ENCODE measurements around the gene CPT1B. TPM values are rescaled to one million over a fixed set of nuclear protein-coding genes. Genes with fewer than 3 reads are reported as not detected.

CPT1B gene
- total RNA-seq, 5 donors from 2014 or later (not counting 1 experiment from before 2014, with no cell fraction given): 61.9 to 113 (median 94.5) TPM

DNA sequence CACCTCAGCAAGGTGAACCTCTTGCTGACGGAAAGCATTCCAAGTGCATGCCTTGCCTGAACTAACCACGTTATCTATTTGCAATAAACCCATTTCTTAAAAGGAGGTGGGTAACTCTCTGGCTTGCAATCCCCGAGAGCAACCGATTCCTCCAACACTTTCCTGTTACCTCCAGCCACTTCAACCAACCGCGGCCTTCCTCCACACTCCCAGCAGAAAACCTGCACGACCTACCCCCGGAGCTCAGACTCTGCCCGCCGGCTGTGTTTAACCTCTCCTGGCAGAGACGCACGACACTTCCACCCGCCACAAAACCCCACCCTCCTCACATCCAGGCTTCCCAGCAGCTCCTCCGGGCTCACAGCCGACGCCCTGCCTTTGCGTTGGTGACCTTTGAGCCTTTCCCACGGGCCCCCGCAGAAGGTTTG lies 53.5 kb downstream of the CPT1B start:
- H3K9me3 Mint-ChIP-seq: no peaks in the 10 kb centered on the region
- WGBS (ENCODE audit: insufficient coverage): 6% methylated on average over 15 of the region's 19 CpGs
- H3K4me3 Mint-ChIP-seq: peak overlapping the region; percentile 83 to 87 (median 84)
- no peaks in the 10 kb centered on the region for H3K27me3 Mint-ChIP-seq
- H3K4me1 ChIP-seq (ENCODE audit: control insufficient read depth in 1 of 2, extremely low read depth in 1 of 2, insufficient read depth in 2 of 2, low read length in 2 of 2): peaks cover 6 to 46% of the 10 kb centered on the region in 2 experiments
- H3K27me3 ChIP-seq (replicated peaks in 1 of 2; ENCODE audit: control insufficient read depth in 2 of 2, extremely low read depth in 1 of 2, insufficient read depth in 2 of 2, low read length in 1 of 2): no peaks in the 10 kb centered on the region
- no peak for ATAC-seq (replicated peaks in 1 of 4)
- H3K4me1 Mint-ChIP-seq: peaks cover 28 to 33% (median 29%) of the 10 kb centered on the region in 3 donors
- ChIA-PET CTCF (interaction anchor here in 1 of 2 donors (0.6 to 2.4 kb wide), 6 partner anchors 9 to 122 kb away, joined by 4 to 70 read pairs (median 25); partner anchors contain the start of genes LMF2, NCAPH2 and SYCE3), POLR2A (interaction anchor here (1.3 to 1.8 kb wide), 4 partner anchors 15 to 55 kb away, joined by 4 to 21 read pairs (median 15); partner anchors contain the start of genes LMF2 (in 2 of the 2) and NCAPH2 (in 2 of the 2))
- H3K36me3 ChIP-seq (ENCODE audit: control insufficient read depth in 2 of 2, extremely low read depth in 1 of 2, insufficient read depth in 1 of 2, low read length in 1 of 2): peaks cover 20 to 33% of the 10 kb centered on the region in 2 donors
- DNase-seq: no peak
- peak overlapping the region; percentile 62 to 65 for H3K4me3 ChIP-seq (ENCODE audit: control insufficient read depth in 1 of 2, extremely low read depth in 1 of 2, low read length in 1 of 2)
- H3K9me3 ChIP-seq: no peaks in the 10 kb centered on the region
- peaks cover 3% of the 10 kb centered on the region for H3K36me3 Mint-ChIP-seq
- peak overlapping the region; percentile 74 to 89 for H3K27ac Mint-ChIP-seq
- peak overlapping the region; percentile 43 for H3K27ac ChIP-seq (ENCODE audit: low read length)

DNA sequence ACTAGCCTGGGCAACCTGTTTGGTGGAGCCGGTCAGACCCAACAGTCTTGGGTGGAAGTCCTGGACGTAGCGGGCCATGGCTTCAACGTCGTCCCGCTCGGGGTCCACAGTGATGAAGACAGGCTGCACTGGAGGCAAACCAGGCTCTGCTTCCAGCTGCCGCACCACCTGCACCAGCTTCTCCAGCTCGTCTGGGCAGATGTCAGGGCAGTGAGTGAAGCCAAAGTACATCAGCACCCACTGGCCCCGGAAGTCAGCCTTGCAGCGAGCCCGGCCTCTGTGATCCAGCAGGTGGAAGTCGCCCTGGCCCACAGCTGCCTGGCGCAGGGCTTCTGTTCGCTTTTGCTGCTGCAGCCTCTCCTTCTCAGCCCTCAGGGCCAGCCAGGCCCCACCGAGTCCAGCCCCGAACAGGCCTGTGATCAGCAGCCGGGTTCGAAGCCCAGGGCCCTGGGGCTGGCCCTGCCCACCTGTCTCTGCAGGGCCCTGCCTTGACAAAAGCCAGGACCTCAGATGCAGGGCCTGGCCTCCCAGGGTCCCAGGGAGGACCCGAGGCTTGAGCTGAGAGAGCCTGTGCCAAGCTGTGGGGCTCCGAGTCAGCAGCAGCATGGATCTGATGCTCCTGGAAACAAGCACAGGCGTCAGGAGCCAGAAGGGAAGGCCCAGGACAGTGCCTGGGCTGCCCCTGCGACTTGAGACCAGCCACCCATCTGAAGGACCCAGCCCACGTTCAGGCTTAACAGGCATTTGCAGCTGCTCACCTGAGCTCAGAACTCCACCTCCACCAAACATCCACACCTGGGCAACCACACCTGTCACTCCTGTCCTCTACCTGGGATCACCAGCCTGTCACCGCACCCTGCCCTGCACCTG lies 54.2 kb downstream of the CPT1B start:
- H3K27ac ChIP-seq (ENCODE audit: low read length): no peak overlapping the region
- ChIA-PET CTCF (interaction anchor here in 1 of 2 donors (2.3 to 2.4 kb wide), 2 partner anchors 15 to 16 kb away, joined by 62 to 70 read pairs; partner anchors contain the start of genes LMF2 and NCAPH2), POLR2A (no interaction called here)
- Mint-ChIP-seq H3K27ac (peak overlapping the region; percentile 74 to 89), H3K36me3 (peaks cover 3% of the 10 kb centered on the region), H3K4me1 (peaks cover 28 to 32% (median 29%) of the 10 kb centered on the region in 3 donors), H3K27me3 (no peaks in the 10 kb centered on the region), H3K9me3 (no peaks in the 10 kb centered on the region), H3K4me3 (peak overlapping the region; percentile 83 to 87 (median 84))
- H3K4me1 ChIP-seq (ENCODE audit: control insufficient read depth in 1 of 2, extremely low read depth in 1 of 2, insufficient read depth in 2 of 2, low read length in 2 of 2): peaks cover 6 to 40% of the 10 kb centered on the region in 2 experiments
- H3K27me3 ChIP-seq (replicated peaks in 1 of 2; ENCODE audit: control insufficient read depth in 2 of 2, extremely low read depth in 1 of 2, insufficient read depth in 2 of 2, low read length in 1 of 2): no peaks in the 10 kb centered on the region
- ATAC-seq (replicated peaks in 1 of 4) (no peak), DNase-seq (no peak)
- H3K9me3 ChIP-seq: no peaks in the 10 kb centered on the region
- H3K36me3 ChIP-seq (ENCODE audit: control insufficient read depth in 2 of 2, extremely low read depth in 1 of 2, insufficient read depth in 1 of 2, low read length in 1 of 2): peaks cover 25 to 39% of the 10 kb centered on the region in 2 donors
- WGBS (ENCODE audit: insufficient coverage): 91% methylated on average over 23 of the region's 25 CpGs
- H3K4me3 ChIP-seq (ENCODE audit: control insufficient read depth in 1 of 2, extremely low read depth in 1 of 2, low read length in 1 of 2): peak overlapping the region; percentile 62 to 65

GRCh38 chr22:50523458-50523805 lies 54.8 kb downstream of the CPT1B start:
- H3K36me3 Mint-ChIP-seq: peaks cover 3% of the 10 kb centered on the region
- H3K9me3 Mint-ChIP-seq: no peaks in the 10 kb centered on the region
- CTCF ChIA-PET: no interaction called here
- peaks cover 23 to 26% (median 26%) of the 10 kb centered on the region in 3 donors for H3K4me1 Mint-ChIP-seq
- peak overlapping the region in 2 of 3 donors; percentile 8 to 37 for H3K4me3 Mint-ChIP-seq
- POLR2A ChIA-PET: no interaction called here
- WGBS (ENCODE audit: insufficient coverage): 96% methylated on average over 16 of the region's 16 CpGs
- ATAC-seq (replicated peaks in 1 of 4) (no peak), DNase-seq (no peak)
- H3K27me3 ChIP-seq (replicated peaks in 1 of 2; ENCODE audit: control insufficient read depth in 2 of 2, extremely low read depth in 1 of 2, insufficient read depth in 2 of 2, low read length in 1 of 2): no peaks in the 10 kb centered on the region
- no peaks in the 10 kb centered on the region for H3K9me3 ChIP-seq
- H3K27ac Mint-ChIP-seq: no peak overlapping the region
- H3K27ac ChIP-seq (ENCODE audit: low read length): no peak overlapping the region
- H3K27me3 Mint-ChIP-seq: no peaks in the 10 kb centered on the region
- H3K4me1 ChIP-seq (ENCODE audit: control insufficient read depth in 1 of 2, extremely low read depth in 1 of 2, insufficient read depth in 2 of 2, low read length in 2 of 2): peaks cover 6 to 34% of the 10 kb centered on the region in 2 experiments
- H3K36me3 ChIP-seq (ENCODE audit: control insufficient read depth in 2 of 2, extremely low read depth in 1 of 2, insufficient read depth in 1 of 2, low read length in 1 of 2): peaks cover 31 to 45% of the 10 kb centered on the region in 2 donors
- H3K4me3 ChIP-seq (ENCODE audit: control insufficient read depth in 1 of 2, extremely low read depth in 1 of 2, low read length in 1 of 2): no peak overlapping the region

DNA sequence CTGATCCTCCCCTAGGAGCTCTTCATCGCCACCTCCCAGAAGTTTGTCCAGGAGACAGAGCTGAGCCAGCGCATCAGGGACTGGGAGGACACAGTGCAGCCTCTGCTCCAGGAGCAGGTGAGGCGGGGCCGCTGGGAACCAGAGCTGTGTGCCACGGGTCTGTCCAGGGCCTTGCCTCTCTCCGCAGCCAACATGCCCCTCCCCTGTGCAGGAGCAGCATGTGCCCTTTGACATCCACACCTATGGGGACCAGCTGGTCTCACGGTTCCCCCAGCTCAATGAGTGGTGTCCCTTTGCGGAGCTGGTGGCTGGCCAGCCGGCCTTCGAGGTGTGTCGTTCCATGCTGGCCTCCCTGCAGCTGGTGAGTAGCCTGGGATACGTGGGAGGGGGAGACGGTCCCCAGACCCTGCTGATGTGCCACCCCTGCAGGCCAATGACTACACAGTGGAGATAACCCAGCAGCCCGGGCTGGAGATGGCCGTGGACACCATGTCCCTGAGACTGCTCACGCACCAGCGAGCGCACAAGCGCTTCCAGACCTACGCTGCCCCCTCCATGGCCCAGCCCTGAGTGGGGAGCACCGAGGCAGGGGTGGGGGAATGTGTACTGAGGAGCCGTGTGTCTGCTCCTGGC lies 55.3 kb downstream of the CPT1B start:
- no peak for DNase-seq
- H3K27ac Mint-ChIP-seq: peak overlapping the region in 1 of 2 donors; percentile 36
- H3K4me1 Mint-ChIP-seq: peaks cover 18 to 22% (median 21%) of the 10 kb centered on the region in 3 donors
- Histone ChIP-seq H3K9me3 (no peaks in the 10 kb centered on the region), H3K4me1 (ENCODE audit: control insufficient read depth in 1 of 2, extremely low read depth in 1 of 2, insufficient read depth in 2 of 2, low read length in 2 of 2) (peaks cover 6 to 29% of the 10 kb centered on the region in 2 experiments), H3K27me3 (replicated peaks in 1 of 2; ENCODE audit: control insufficient read depth in 2 of 2, extremely low read depth in 1 of 2, insufficient read depth in 2 of 2, low read length in 1 of 2) (no peaks in the 10 kb centered on the region), H3K27ac (ENCODE audit: low read length) (no peak overlapping the region), H3K4me3 (ENCODE audit: control insufficient read depth in 1 of 2, extremely low read depth in 1 of 2, low read length in 1 of 2) (no peak overlapping the region), H3K36me3 (ENCODE audit: control insufficient read depth in 2 of 2, extremely low read depth in 1 of 2, insufficient read depth in 1 of 2, low read length in 1 of 2) (peaks cover 36 to 50% of the 10 kb centered on the region in 2 donors)
- H3K36me3 Mint-ChIP-seq: peaks cover 3% of the 10 kb centered on the region
- ATAC-seq (replicated peaks in 1 of 4): no peak
- WGBS (ENCODE audit: insufficient coverage): 92% methylated on average over 13 of the region's 22 CpGs
- H3K27me3 Mint-ChIP-seq: no peaks in the 10 kb centered on the region
- H3K4me3 Mint-ChIP-seq: peak overlapping the region in 1 of 3 donors; percentile 37
- ChIA-PET CTCF (interaction anchor here in 1 of 2 donors (1.0 kb wide), 1 partner anchor 53 kb away, joined by 3 read pairs; no protein-coding TSS in a partner anchor), POLR2A (interaction anchor here in 1 of 2 donors (0.8 kb wide), 1 partner anchor 16 kb away, joined by 3 read pairs; no protein-coding TSS in a partner anchor)
- H3K9me3 Mint-ChIP-seq: no peaks in the 10 kb centered on the region

GRCh38 chr22:50522208-50522805 lies 55.9 kb downstream of the CPT1B start:
- Histone ChIP-seq H3K27me3 (replicated peaks in 1 of 2; ENCODE audit: control insufficient read depth in 2 of 2, extremely low read depth in 1 of 2, insufficient read depth in 2 of 2, low read length in 1 of 2) (no peaks in the 10 kb centered on the region), H3K27ac (ENCODE audit: low read length) (no peak overlapping the region), H3K36me3 (ENCODE audit: control insufficient read depth in 2 of 2, extremely low read depth in 1 of 2, insufficient read depth in 1 of 2, low read length in 1 of 2) (peaks cover 43 to 56% of the 10 kb centered on the region in 2 donors), H3K4me1 (ENCODE audit: control insufficient read depth in 1 of 2, extremely low read depth in 1 of 2, insufficient read depth in 2 of 2, low read length in 2 of 2) (peaks cover 6 to 24% of the 10 kb centered on the region in 2 experiments), H3K9me3 (no peaks in the 10 kb centered on the region), H3K4me3 (ENCODE audit: control insufficient read depth in 1 of 2, extremely low read depth in 1 of 2, low read length in 1 of 2) (no peak overlapping the region)
- Mint-ChIP-seq H3K9me3 (no peaks in the 10 kb centered on the region), H3K27me3 (no peaks in the 10 kb centered on the region), H3K36me3 (peaks cover 3% of the 10 kb centered on the region), H3K4me3 (no peak overlapping the region), H3K27ac (peak overlapping the region in 1 of 2 donors; percentile 28), H3K4me1 (peaks cover 12 to 15% (median 14%) of the 10 kb centered on the region in 3 donors)
- ATAC-seq (replicated peaks in 1 of 4): no peak
- ChIA-PET CTCF (interaction anchor here in 1 of 2 donors (1.0 kb wide), 1 partner anchor 52 kb away, joined by 3 read pairs; no protein-coding TSS in a partner anchor), POLR2A (interaction anchor here in 1 of 2 donors (0.8 kb wide), 1 partner anchor 16 kb away, joined by 3 read pairs; no protein-coding TSS in a partner anchor)
- WGBS (ENCODE audit: insufficient coverage): 100% methylated on average over 5 of the region's 15 CpGs
- no peak for DNase-seq

Measured in T-cell (primary cell).